GM19438 (cell line): ENCODE measurements around the gene TUBAL3.
"Not testable (repeated sequence)": the region's sequence is repeated elsewhere in the genome, so short reads cannot be mapped to it uniquely, and the experiment has no call there.

Source experiments
- ATAC-seq: cut with Tn5 transposase; IDR thresholded peaks from one replicate; pipeline ENCODE4 v1.9.1; 2021; ENCODE audit warnings: low read depth; ENCODE audit not compliant: unreplicated experiment

The TUBAL3 gene

GRCh38 chr10:5381187-5381586, 23.4 kb downstream of the TUBAL3 start:
- ATAC-seq = no peak

- ATAC-seq = not testable (repeated sequence)
Observed at GRCh38 chr10:5380395-5380794, 24.2 kb downstream of the TUBAL3 start.

GRCh38 chr10:5379202-5379601, 25.4 kb downstream of the TUBAL3 start:
- not testable (repeated sequence) for ATAC-seq

- no peak for ATAC-seq
Observed at GRCh38 chr10:5376450-5376849, 28.2 kb downstream of the TUBAL3 start.

- no peak for ATAC-seq
Observed at GRCh38 chr10:5373891-5374611, 30.6 kb downstream of the TUBAL3 start.

- no peak for ATAC-seq
Observed at GRCh38 chr10:5373307-5373706, 31.3 kb downstream of the TUBAL3 start.

- ATAC-seq = no peak
Observed at GRCh38 chr10:5370493-5371352, 33.9 kb downstream of the TUBAL3 start.

- no peak for ATAC-seq
Observed at GRCh38 chr10:5369362-5370158, 35.1 kb downstream of the TUBAL3 start.

- ATAC-seq = no peak
Observed at GRCh38 chr10:5365928-5366327, 38.7 kb downstream of the TUBAL3 start.

GRCh38 chr10:5364890-5365338, 39.7 kb downstream of the TUBAL3 start, which contains the start of gene UCN3:
Gene UCN3 (plus strand): TSS chr10:5364966. CDS start chr10:5373721, 8,755 bp downstream.
- ATAC-seq = no peak

GRCh38 chr10:5364374-5364773, 40.3 kb downstream of the TUBAL3 start:
- no peak for ATAC-seq

- no peak for ATAC-seq
Observed at GRCh38 chr10:5362873-5363272, 41.8 kb downstream of the TUBAL3 start.

GRCh38 chr10:5361966-5362365, 42.7 kb downstream of the TUBAL3 start:
- no peak for ATAC-seq

GRCh38 chr10:5360318-5360915, 44.2 kb downstream of the TUBAL3 start:
- no peak for ATAC-seq

- no peak for ATAC-seq
Observed at GRCh38 chr10:5356302-5356763, 48.3 kb downstream of the TUBAL3 start.

GRCh38 chr10:5355594-5356301, 48.9 kb downstream of the TUBAL3 start:
- ATAC-seq = no peak

GRCh38 chr10:5354068-5354467, 50.6 kb downstream of the TUBAL3 start:
- no peak for ATAC-seq

GRCh38 chr10:5349362-5349761, 55.3 kb downstream of the TUBAL3 start:
- ATAC-seq = no peak

GRCh38 chr10:5346881-5347280, 57.7 kb downstream of the TUBAL3 start:
- ATAC-seq = no peak

- ATAC-seq = no peak
Observed at GRCh38 chr10:5344746-5345145, 59.9 kb downstream of the TUBAL3 start.
